H1 (cell line): ENCODE measurements around the gene PLSCR1. TPM values are rescaled to one million over a fixed set of nuclear protein-coding genes. Genes with fewer than 3 reads are reported as not detected.

Source experiments
- CTCF ChIA-PET: fragments of 300-600 bp; sonication (Branson Sonifier 250); formaldehyde crosslinking; loops from one replicate; lab custom pipeline; 2021; ENCODE audit not compliant: partially characterized antibody; lab: Charles Lee
- POLR2A ChIA-PET: fragments of 300-600 bp; sonication (Branson Sonifier 250); formaldehyde crosslinking; loops from one replicate; lab custom pipeline; 2021; ENCODE audit warnings: inconsistent platforms; ENCODE audit not compliant: partially characterized antibody; lab: Charles Lee
- DNase-seq, 2 experiments: peaks; one replicate each; pipeline versions ENCODE4 v3.0.0 to v3.0.0-alpha.2; 2010 to 2022; ENCODE audit warnings: low spot score in 2 of 2, low read depth in 1 of 2, mixed read lengths in 1 of 2
- FAIRE-seq: peaks from 2 replicates; lab custom pipeline; 2011; peaks lifted over from hg19 to GRCh38; lab: Jason Lieb, UNC
- H2AFZ ChIP-seq: 2 replicates; pipeline ENCODE4 v1.8.1; 2012; ENCODE audit warnings: low read length, inconsistent platforms
- H2AK5ac ChIP-seq: 2 replicates; pipeline ENCODE4 v1.6.1; 2013; ENCODE audit warnings: low read depth, low read length
- H2BK120ac ChIP-seq: replicated peaks from 2 replicates; pipeline ENCODE3; 2013; ENCODE audit warnings: low read depth, low read length, inconsistent platforms
- H2BK12ac ChIP-seq: 2 replicates; pipeline ENCODE4 v1.6.1; 2013; ENCODE audit warnings: low read depth, low read length
- H2BK15ac ChIP-seq: 2 replicates; pipeline ENCODE4 v1.6.1; 2013; ENCODE audit warnings: low read length
- H2BK20ac ChIP-seq: 2 replicates; pipeline ENCODE4 v1.6.1; 2013; ENCODE audit warnings: low read length
- H2BK5ac ChIP-seq: 2 replicates; pipeline ENCODE4 v1.6.1; 2013; ENCODE audit warnings: low read depth, low read length
- H3K14ac ChIP-seq: 2 replicates; pipeline ENCODE4 v1.6.1; 2013; ENCODE audit warnings: inconsistent platforms; ENCODE audit not compliant: insufficient read length
- H3K18ac ChIP-seq: 2 replicates; pipeline ENCODE4 v1.6.1; 2013; ENCODE audit warnings: low read length; ENCODE audit errors: extremely low read depth
- H3K23ac ChIP-seq: 2 replicates; pipeline ENCODE4 v1.6.1; 2013; ENCODE audit warnings: inconsistent platforms; ENCODE audit not compliant: insufficient read length
- H3K23me2 ChIP-seq: 2 replicates; pipeline ENCODE4 v1.6.1; 2013; ENCODE audit warnings: low read depth, low read length
- H3K27ac ChIP-seq: 2 replicates; pipeline ENCODE4 v1.6.1; 2011; ENCODE audit warnings: low read depth, low read length, inconsistent platforms
- H3K27me3 ChIP-seq, 4 experiments: replicated peaks in 1 of 4; 1 replicate in 1 of 4; 2 replicates in 3 of 4; pipeline versions ENCODE4 v1.6.1 to v1.8.1; 2011 to 2013; ENCODE audit warnings: low read length in 3 of 4, mild to moderate bottlenecking in 3 of 4, inconsistent platforms in 2 of 4, mixed read lengths in 2 of 4, moderate library complexity in 1 of 4; ENCODE audit not compliant: control insufficient read depth in 3 of 4, insufficient read depth in 3 of 4; ENCODE audit errors: extremely low read depth in 1 of 4
- H3K36me3 ChIP-seq, 4 experiments: 2 replicates each; pipeline versions ENCODE4 v1.6.1 to v1.8.1; 2011 to 2013; ENCODE audit warnings: mild to moderate bottlenecking in 4 of 4, low read length in 3 of 4, moderate library complexity in 2 of 4, control low read depth in 1 of 4, inconsistent platforms in 1 of 4; ENCODE audit not compliant: insufficient read depth in 4 of 4, control insufficient read depth in 2 of 4
- H3K4ac ChIP-seq: replicated peaks from 2 replicates; pipeline ENCODE3; 2013; ENCODE audit warnings: low read length, low read depth, mixed read lengths, inconsistent platforms; ENCODE audit not compliant: insufficient read length
- H3K4me1 ChIP-seq, 4 experiments: replicated peaks in 1 of 4; 1 replicate in 1 of 4; 2 replicates in 3 of 4; pipeline versions ENCODE4 v1.6.1 to v1.8.1; 2011 to 2013; ENCODE audit warnings: low read length in 3 of 4, inconsistent platforms in 2 of 4, mixed read lengths in 1 of 4; ENCODE audit not compliant: insufficient read depth in 4 of 4, control insufficient read depth in 3 of 4
- H3K4me2 ChIP-seq, 2 experiments: 2 replicates each; pipeline versions ENCODE4 v1.6.1 to v1.8.1; 2011 to 2013; ENCODE audit warnings: low read depth in 2 of 2, low read length in 2 of 2, control low read depth in 1 of 2, inconsistent platforms in 1 of 2, mild to moderate bottlenecking in 1 of 2; ENCODE audit not compliant: insufficient read depth in 1 of 2
- H3K4me3 ChIP-seq, 4 experiments: fragments of 200-600, 300-600 bp in 1 of 4; sonication (generic), shearing (Covaris generic), sonication (Bioruptor Twin) in 1 of 4; 2 replicates each; pipeline versions ENCODE4 v1.5.1 to v1.8.1; 2011 to 2016; ENCODE audit warnings: low read length in 4 of 4, low read depth in 3 of 4, control low read depth in 2 of 4, inconsistent platforms in 2 of 4, mild to moderate bottlenecking in 2 of 4, mixed read lengths in 1 of 4, moderate library complexity in 1 of 4; ENCODE audit not compliant: insufficient read depth in 2 of 4; ENCODE audit errors: extremely low read depth in 1 of 4
- H3K56ac ChIP-seq: replicated peaks from 2 replicates; pipeline ENCODE3; 2013; ENCODE audit warnings: low read depth, mild to moderate bottlenecking, mixed read lengths, low read length, inconsistent platforms; ENCODE audit not compliant: insufficient read length
- H3K79me1 ChIP-seq: 2 replicates; pipeline ENCODE4 v1.6.1; 2013; ENCODE audit warnings: low read depth, low read length, control low read depth
- H3K79me2 ChIP-seq, 2 experiments: 2 replicates each; pipeline versions ENCODE4 v1.6.1 to v1.8.1; 2012 to 2013; ENCODE audit warnings: low read length in 2 of 2, mild to moderate bottlenecking in 2 of 2, inconsistent platforms in 1 of 2; ENCODE audit not compliant: insufficient read depth in 2 of 2, control insufficient read depth in 1 of 2
- H3K9ac ChIP-seq, 4 experiments: replicated peaks in 1 of 4; 1 replicate in 1 of 4; 2 replicates in 3 of 4; pipeline versions ENCODE4 v1.6.1 to v1.8.1; 2011 to 2013; ENCODE audit warnings: low read depth in 3 of 4, low read length in 3 of 4, control low read depth in 2 of 4, mild to moderate bottlenecking in 2 of 4, moderate library complexity in 2 of 4, inconsistent platforms in 1 of 4; ENCODE audit errors: extremely low read depth in 1 of 4
- H3K9me3 ChIP-seq, 2 experiments: 2 replicates each; pipeline versions ENCODE4 v1.6.1 to v1.8.1; 2012 to 2013; ENCODE audit warnings: mild to moderate bottlenecking in 2 of 2, moderate library complexity in 2 of 2, control low read depth in 1 of 2, inconsistent platforms in 1 of 2, low read depth in 1 of 2, low read length in 1 of 2, mixed read lengths in 1 of 2; ENCODE audit not compliant: insufficient read depth in 2 of 2
- H4K20me1 ChIP-seq, 2 experiments: replicated peaks in 1 of 2; 2 replicates each; pipeline versions ENCODE3 to v1.8.1; 2011 to 2013; ENCODE audit warnings: inconsistent platforms in 2 of 2, low read length in 2 of 2, mild to moderate bottlenecking in 1 of 2; ENCODE audit not compliant: insufficient read depth in 2 of 2, control insufficient read depth in 1 of 2
- H4K5ac ChIP-seq: 2 replicates; pipeline ENCODE4 v1.6.1; 2013; ENCODE audit warnings: low read length, low read depth, mixed read lengths, inconsistent platforms; ENCODE audit not compliant: insufficient read length
- H4K8ac ChIP-seq: 2 replicates; pipeline ENCODE4 v1.8.0; 2013; ENCODE audit warnings: mild to moderate bottlenecking, moderate library complexity, low read length, inconsistent platforms; ENCODE audit not compliant: insufficient read depth; ENCODE audit errors: extremely low read depth
- H4K91ac ChIP-seq: replicated peaks from 2 replicates; pipeline ENCODE3; 2013; ENCODE audit warnings: low read length, mixed read lengths, inconsistent platforms; ENCODE audit not compliant: insufficient read length
- MAFK ChIP-seq: IDR thresholded peaks from 2 replicates; pipeline ENCODE4 v1.6.1; 2012; ENCODE audit warnings: low read depth, mild to moderate bottlenecking, improper control_type of control experiment, low read length
- WGBS, 2 experiments: shearing (Covaris generic) in 1 of 2; methylation state at CpG; one replicate each; pipeline versions ENCODE4 v1.1.6 to v1.1.7; 2013 to 2015; ENCODE audit warnings: low lambda C conversion rate in 2 of 2, mixed read lengths in 2 of 2, inconsistent platforms in 1 of 2, low coverage in 1 of 2, missing lambda C conversion rate in 1 of 2; ENCODE audit not compliant: insufficient replicate concordance in 2 of 2, insufficient coverage in 1 of 2, insufficient read length in 1 of 2; ENCODE audit errors: extremely low coverage in 1 of 2, missing lambda C conversion rate in 1 of 2; 5-methylcytosine and 5-hydroxymethylcytosine counted together
- polyA plus RNA-seq, 7 experiments: library from polyadenylated mRNA; depleted of rRNA in 3 of 7; stranded (reverse) in 5 of 7; unstranded in 2 of 7; fragments of >200 nt in 5 of 7; fragments of 200-250 nt in 2 of 7; gene quantifications; 1 replicate in 5 of 7; 2 replicates in 1 of 7; 4 replicates in 1 of 7; pipeline versions ENCODE4 v1.2.1 to v1.2.3, GENCODE V29; 2011 to 2013; ENCODE audit warnings: missing spikeins in 2 of 7, mixed read lengths in 2 of 7
- total RNA-seq: library from RNA; stranded (reverse); fragmentation: NEBNext Ultra II Directional; extraction: Animal tissue kit (Norgen Biotek cat#: 25700); gene quantifications from 2 replicates; pipeline ENCODE4 v1.2.1, GENCODE V29; 2021
- TF ChIP-seq, protein P1 (sequence below), 3 experiments: IDR thresholded peaks; 1 replicate in 2 of 3; 2 replicates in 1 of 3; pipeline versions ENCODE4 v1.5.1 to v1.6.1; 2011; ENCODE audit warnings: low read length in 3 of 3, mild to moderate bottlenecking in 3 of 3, inconsistent platforms in 2 of 3, low read depth in 1 of 3, moderate library complexity in 1 of 3; ENCODE audit not compliant: insufficient read depth in 1 of 3; ENCODE audit errors: control extremely low read depth in 1 of 3

PLSCR1 gene
- total and polyA plus RNA-seq, 2 of the 8 experiments (the other 6 are each of a cell fraction or from before 2014, with no cell fraction given), result 32.2 to 48.5 TPM

DNA sequence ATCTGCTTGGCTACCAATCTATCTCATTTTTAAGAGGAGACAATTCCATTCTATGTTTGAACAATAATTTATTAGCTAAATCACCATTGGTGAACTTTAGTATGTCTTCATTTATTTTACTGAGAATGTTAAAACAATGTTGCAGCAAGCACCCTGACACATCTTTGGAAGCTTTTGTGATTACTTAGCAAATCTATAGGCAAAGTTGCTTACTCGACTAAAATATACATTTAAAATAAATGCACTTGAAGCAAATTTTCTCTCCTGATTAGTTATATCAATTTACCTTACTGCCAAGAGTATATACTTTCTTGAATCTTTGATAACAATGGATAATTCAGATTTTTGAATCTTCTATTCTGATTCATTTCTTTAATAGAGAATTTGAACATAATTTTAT lies 29.8 kb upstream of the PLSCR1 start:
- no peaks in the 10 kb centered on the region for H3K36me3 ChIP-seq
- no peak overlapping the region for H4K5ac ChIP-seq
- POLR2A ChIA-PET, result no interaction called here
- H3K23me2 ChIP-seq, result no peaks in the 10 kb centered on the region
- H2BK120ac ChIP-seq, result no peak overlapping the region
- no peak overlapping the region for H3K27ac ChIP-seq
- no peak overlapping the region for H3K4me3 ChIP-seq
- no peak for TF ChIP-seq MAFK
- TF ChIP-seq, protein P1, sequence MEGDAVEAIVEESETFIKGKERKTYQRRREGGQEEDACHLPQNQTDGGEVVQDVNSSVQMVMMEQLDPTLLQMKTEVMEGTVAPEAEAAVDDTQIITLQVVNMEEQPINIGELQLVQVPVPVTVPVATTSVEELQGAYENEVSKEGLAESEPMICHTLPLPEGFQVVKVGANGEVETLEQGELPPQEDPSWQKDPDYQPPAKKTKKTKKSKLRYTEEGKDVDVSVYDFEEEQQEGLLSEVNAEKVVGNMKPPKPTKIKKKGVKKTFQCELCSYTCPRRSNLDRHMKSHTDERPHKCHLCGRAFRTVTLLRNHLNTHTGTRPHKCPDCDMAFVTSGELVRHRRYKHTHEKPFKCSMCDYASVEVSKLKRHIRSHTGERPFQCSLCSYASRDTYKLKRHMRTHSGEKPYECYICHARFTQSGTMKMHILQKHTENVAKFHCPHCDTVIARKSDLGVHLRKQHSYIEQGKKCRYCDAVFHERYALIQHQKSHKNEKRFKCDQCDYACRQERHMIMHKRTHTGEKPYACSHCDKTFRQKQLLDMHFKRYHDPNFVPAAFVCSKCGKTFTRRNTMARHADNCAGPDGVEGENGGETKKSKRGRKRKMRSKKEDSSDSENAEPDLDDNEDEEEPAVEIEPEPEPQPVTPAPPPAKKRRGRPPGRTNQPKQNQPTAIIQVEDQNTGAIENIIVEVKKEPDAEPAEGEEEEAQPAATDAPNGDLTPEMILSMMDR (IDR thresholded peaks at IDR 0.05; ENCODE audit: control extremely low read depth in 1 of 3, insufficient read depth in 1 of 3, low read depth in 1 of 3, low read length in 3 of 3), result no peak
- H3K18ac ChIP-seq, result no peak overlapping the region
- H4K20me1 ChIP-seq, result no peaks in the 10 kb centered on the region
- H2BK20ac ChIP-seq, result no peak overlapping the region
- H4K8ac ChIP-seq, result no peak overlapping the region
- peaks cover 0 to 1% (median 0%) of the 10 kb centered on the region in 4 experiments; a peak in 1 of 7 replicates for H3K27me3 ChIP-seq
- 90% methylated on average over 1 of the region's 1 CpG; no CpG with 5 or more reads in 1 of the 2 experiments for WGBS, 2 experiments
- no peak overlapping the region for H2AK5ac ChIP-seq
- H2BK5ac ChIP-seq, result no peak overlapping the region
- no peaks in the 10 kb centered on the region for H3K79me1 ChIP-seq
- H3K9me3 ChIP-seq, result no peaks in the 10 kb centered on the region
- H2AFZ ChIP-seq, result no peak overlapping the region
- no peak overlapping the region for H3K4me2 ChIP-seq
- no peak overlapping the region for H3K56ac ChIP-seq
- no peak overlapping the region for H3K14ac ChIP-seq
- no peak overlapping the region for H3K23ac ChIP-seq
- no peak overlapping the region for H4K91ac ChIP-seq
- H3K4ac ChIP-seq, result no peak overlapping the region
- no peak overlapping the region for H2BK12ac ChIP-seq
- CTCF ChIA-PET, result interaction anchor here (2.7 kb wide), 1 partner anchor 385 kb away, joined by 16 read pairs; no protein-coding TSS in a partner anchor
- FAIRE-seq (no peak), DNase-seq (no peak)
- H2BK15ac ChIP-seq, result no peak overlapping the region
- no peaks in the 10 kb centered on the region for H3K79me2 ChIP-seq
- H3K4me1 ChIP-seq, result peaks cover 0 to 2% (median 0%) of the 10 kb centered on the region in 4 experiments; a peak in 1 of 7 replicates
- no peak overlapping the region for H3K9ac ChIP-seq
